MM.1S (cell line): Measurements from ENCODE around the gene MGA.

Experiments used
- DNase-seq: peaks from one replicate; pipeline ENCODE4 v3.0.0-alpha.2; 2015
- H2AFZ ChIP-seq: fragments of 300-600 bp; sonication (generic); 2 replicates; pipeline ENCODE4 v1.6.0; 2016; ENCODE audit warnings: antibody characterized with exemption, low read length
- H3F3A ChIP-seq: fragments of 300-600 bp; sonication (generic); 2 replicates; pipeline ENCODE4 v1.6.1; 2016; ENCODE audit warnings: mild to moderate bottlenecking, antibody characterized with exemption, low read length, moderate library complexity, mixed read lengths; ENCODE audit not compliant: insufficient read depth
- H3K27ac ChIP-seq: fragments of 300-600 bp; sonication (generic); 2 replicates; pipeline ENCODE4 v1.5.1; 2016; ENCODE audit warnings: mild to moderate bottlenecking, low read length
- H3K27me3 ChIP-seq: fragments of 300-600 bp; sonication (generic); replicated peaks from 2 replicates; pipeline ENCODE4 v1.6.0; 2016; ENCODE audit warnings: low read length; ENCODE audit not compliant: insufficient read depth
- H3K36me3 ChIP-seq: fragments of 300-600 bp; sonication (generic); replicated peaks from 2 replicates; pipeline ENCODE4 v1.6.1; 2016; ENCODE audit warnings: mild to moderate bottlenecking, low read length, mixed read lengths; ENCODE audit not compliant: insufficient read depth
- H3K4me1 ChIP-seq: fragments of 300-600 bp; sonication (generic); 2 replicates; pipeline ENCODE4 v1.6.1; 2016; ENCODE audit warnings: low read length, mixed read lengths
- H3K4me2 ChIP-seq: fragments of 300-600 bp; sonication (generic); 2 replicates; pipeline ENCODE4 v1.6.0; 2016; ENCODE audit warnings: low read depth, low read length
- H3K4me3 ChIP-seq: fragments of 300-600 bp; sonication (generic); 2 replicates; pipeline ENCODE4 v1.5.1; 2016; ENCODE audit warnings: low read length, mixed read lengths
- H3K79me2 ChIP-seq: fragments of 300-600 bp; sonication (generic); 2 replicates; pipeline ENCODE4 v1.6.1; 2016; ENCODE audit warnings: mixed run types, low read length, mixed read lengths
- H3K9ac ChIP-seq: fragments of 300-600 bp; sonication (generic); 2 replicates; pipeline ENCODE4 v1.6.1; 2016; ENCODE audit warnings: low read length, mixed read lengths
- H3K9me2 ChIP-seq: fragments of 300-600 bp; sonication (generic); replicated peaks from 2 replicates; pipeline ENCODE4 v1.6.1; 2016; ENCODE audit warnings: mild to moderate bottlenecking, low read length, mixed read lengths; ENCODE audit not compliant: insufficient read depth
- H3K9me3 ChIP-seq: fragments of 300-600 bp; sonication (generic); replicated peaks from 2 replicates; pipeline ENCODE4 v1.6.1; 2016; ENCODE audit warnings: mild to moderate bottlenecking, low read length, mixed read lengths; ENCODE audit not compliant: insufficient read depth
- H4K20me1 ChIP-seq: fragments of 300-600 bp; sonication (generic); 2 replicates; pipeline ENCODE4 v1.6.1; 2016; ENCODE audit warnings: mild to moderate bottlenecking, low read length, moderate library complexity, mixed read lengths; ENCODE audit not compliant: insufficient read depth
- CTCF ChIP-seq: fragments of 300-600 bp; sonication (generic); IDR thresholded peaks from 2 replicates; pipeline ENCODE4 v1.5.1; 2016; ENCODE audit warnings: antibody characterized with exemption, low read length, mixed read lengths
- EZH2 ChIP-seq: fragments of 300-600 bp; sonication (generic); optimal IDR thresholded peaks from 2 replicates; pipeline ENCODE3; 2017; ENCODE audit warnings: low read depth, mild to moderate bottlenecking, antibody characterized with exemption, low read length, mixed read lengths
- EZH2phosphoT487 ChIP-seq: fragments of 300-600 bp; sonication (generic); IDR thresholded peaks from 2 replicates; pipeline ENCODE4 v1.6.1; 2018; ENCODE audit warnings: antibody characterized with exemption, low read length

Gene MGA

GRCh38 chr15:41779662-41780157, 119.5 kb downstream of the MGA start:
- H3K79me2 ChIP-seq: peaks cover 9% of the 10 kb centered on the region; the same call in 1 of the 2 replicates
- peak; percentile 14 for DNase-seq
- H3K4me3 ChIP-seq: no peak overlapping the region
- no peaks in the 10 kb centered on the region for H3K9me2 ChIP-seq
- no peak overlapping the region for H2AFZ ChIP-seq
- peak overlapping the region; percentile 45 for H3K4me2 ChIP-seq
- peak overlapping the region; percentile 32; the same call in 1 of the 2 replicates for H3K27ac ChIP-seq
- no peaks in the 10 kb centered on the region for H3K27me3 ChIP-seq
- H3K9ac ChIP-seq: no peak overlapping the region
- no peaks in the 10 kb centered on the region for H4K20me1 ChIP-seq
- no peaks in the 10 kb centered on the region for H3K36me3 ChIP-seq
- TF ChIP-seq EZH2: no peak
- no peak for TF ChIP-seq EZH2phosphoT487
- H3K4me1 ChIP-seq: peaks cover 22% of the 10 kb centered on the region
- H3F3A ChIP-seq: peaks cover 14% of the 10 kb centered on the region
- no peaks in the 10 kb centered on the region for H3K9me3 ChIP-seq

GRCh38 chr15:41780266-41780665, 120.1 kb downstream of the MGA start:
- Histone ChIP-seq H3K9me3 (no peaks in the 10 kb centered on the region), H3F3A (peaks cover 14% of the 10 kb centered on the region), H3K9me2 (no peaks in the 10 kb centered on the region), H4K20me1 (no peaks in the 10 kb centered on the region), H3K27ac (peak overlapping the region; percentile 32; the same call in 1 of the 2 replicates), H3K4me1 (peaks cover 20% of the 10 kb centered on the region), H3K4me3 (no peak overlapping the region), H3K36me3 (no peaks in the 10 kb centered on the region), H3K79me2 (peaks cover 8% of the 10 kb centered on the region; the same call in 1 of the 2 replicates), H3K27me3 (no peaks in the 10 kb centered on the region), H3K4me2 (peak overlapping the region; percentile 45), H3K9ac (no peak overlapping the region), H2AFZ (no peak overlapping the region)
- no peak for DNase-seq
- TF ChIP-seq EZH2phosphoT487: no peak
- TF ChIP-seq EZH2: no peak
- no peak for TF ChIP-seq CTCF

- Histone ChIP-seq H3K9ac (no peak overlapping the region), H3K4me1 (peaks cover 16% of the 10 kb centered on the region)
Measured at GRCh38 chr15:41780727-41781126, 120.5 kb downstream of the MGA start.

More at GRCh38 chr15:41780727-41781126, 120.5 kb downstream of the MGA start:
- no peaks in the 10 kb centered on the region for H3K9me2 ChIP-seq
- TF ChIP-seq CTCF: no peak
- TF ChIP-seq EZH2phosphoT487: no peak
- TF ChIP-seq EZH2: no peak
- H3K4me2 ChIP-seq: peak overlapping the region; percentile 45; the same call in 1 of the 2 replicates
- no peak overlapping the region for H3K4me3 ChIP-seq
- no peak for DNase-seq
- no peak overlapping the region for H2AFZ ChIP-seq
- peaks cover 14% of the 10 kb centered on the region for H3F3A ChIP-seq
- no peak overlapping the region for H3K27ac ChIP-seq
- H3K36me3 ChIP-seq: no peaks in the 10 kb centered on the region
- 0 out of 2 replicates have a peak, but pooled peaks cover 3% of the 10 kb centered on the region for H3K79me2 ChIP-seq
- H4K20me1 ChIP-seq: no peaks in the 10 kb centered on the region
- no peaks in the 10 kb centered on the region for H3K9me3 ChIP-seq
- H3K27me3 ChIP-seq: no peaks in the 10 kb centered on the region
